Measurements from ENCODE around the gene CREG2. TPM values are rescaled to one million over a fixed set of nuclear protein-coding genes. Genes with fewer than 3 reads are reported as not detected.

The CREG2 gene
- total RNA-seq, 6 experiments from 2014 or later, result 0.20 TPM; not detected in 5

DNA sequence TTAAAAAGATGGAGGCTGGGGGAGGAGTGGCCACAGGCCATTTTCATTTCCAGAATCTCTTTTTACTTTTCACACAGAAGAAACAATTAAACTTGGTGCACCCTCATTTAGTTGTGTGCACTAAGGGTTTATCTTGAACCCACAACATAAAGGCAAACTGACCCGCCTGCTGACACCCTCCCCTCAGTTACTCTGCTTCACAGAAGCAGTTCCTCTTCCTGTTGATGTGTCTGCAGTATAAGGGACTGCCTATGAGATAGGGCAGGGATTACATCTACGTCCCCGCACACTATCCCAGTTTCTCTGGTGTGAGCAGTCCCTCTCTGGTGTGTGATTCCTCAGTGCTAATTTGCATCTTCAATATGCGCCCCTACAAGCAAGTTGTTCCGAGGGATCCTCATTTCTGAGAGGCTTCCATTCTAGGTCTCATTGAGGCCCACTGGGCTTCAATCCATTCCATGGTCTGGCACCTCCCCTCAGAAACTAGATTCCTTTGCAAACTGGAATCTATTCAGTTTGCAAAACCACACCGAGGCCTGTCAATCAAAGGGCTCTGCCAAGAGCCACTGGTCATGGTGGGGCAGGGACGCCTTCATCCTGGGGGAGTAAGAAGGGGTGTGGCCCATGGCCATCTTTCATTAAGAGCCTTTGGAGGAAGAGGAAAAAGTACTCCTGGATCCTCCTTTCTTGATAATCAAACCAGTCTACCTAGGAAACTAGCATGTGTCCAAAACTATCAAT lies 12.3 kb downstream of the CREG2 start:
- H3K4me1 ChIP-seq, result no peaks in the 10 kb centered on the region
- H3K36me3 ChIP-seq, result no peaks in the 10 kb centered on the region
- ATAC-seq (peak in 1 of 4 donors; percentile 17), DNase-seq (no peak)
- intact Hi-C loops (cut with DNase I), result no loop called here
- H3K4me3 ChIP-seq, result no peak overlapping the region
- no peak overlapping the region for H3K27ac ChIP-seq
- H3K27me3 ChIP-seq, result no peaks in the 10 kb centered on the region
- whole genome bisulfite sequencing (ENCODE audit: insufficient coverage, low coverage, low lambda C conversion rate, missing lambda C conversion rate), result 80% methylated on average over 7 of the region's 7 CpGs
- H3K9me3 ChIP-seq, result no peaks in the 10 kb centered on the region
- TF ChIP-seq, protein P1, sequence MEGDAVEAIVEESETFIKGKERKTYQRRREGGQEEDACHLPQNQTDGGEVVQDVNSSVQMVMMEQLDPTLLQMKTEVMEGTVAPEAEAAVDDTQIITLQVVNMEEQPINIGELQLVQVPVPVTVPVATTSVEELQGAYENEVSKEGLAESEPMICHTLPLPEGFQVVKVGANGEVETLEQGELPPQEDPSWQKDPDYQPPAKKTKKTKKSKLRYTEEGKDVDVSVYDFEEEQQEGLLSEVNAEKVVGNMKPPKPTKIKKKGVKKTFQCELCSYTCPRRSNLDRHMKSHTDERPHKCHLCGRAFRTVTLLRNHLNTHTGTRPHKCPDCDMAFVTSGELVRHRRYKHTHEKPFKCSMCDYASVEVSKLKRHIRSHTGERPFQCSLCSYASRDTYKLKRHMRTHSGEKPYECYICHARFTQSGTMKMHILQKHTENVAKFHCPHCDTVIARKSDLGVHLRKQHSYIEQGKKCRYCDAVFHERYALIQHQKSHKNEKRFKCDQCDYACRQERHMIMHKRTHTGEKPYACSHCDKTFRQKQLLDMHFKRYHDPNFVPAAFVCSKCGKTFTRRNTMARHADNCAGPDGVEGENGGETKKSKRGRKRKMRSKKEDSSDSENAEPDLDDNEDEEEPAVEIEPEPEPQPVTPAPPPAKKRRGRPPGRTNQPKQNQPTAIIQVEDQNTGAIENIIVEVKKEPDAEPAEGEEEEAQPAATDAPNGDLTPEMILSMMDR (IDR thresholded peaks at IDR 0.05), result no peak
- no peak for TF ChIP-seq POLR2A (IDR thresholded peaks at IDR 0.05)

DNA sequence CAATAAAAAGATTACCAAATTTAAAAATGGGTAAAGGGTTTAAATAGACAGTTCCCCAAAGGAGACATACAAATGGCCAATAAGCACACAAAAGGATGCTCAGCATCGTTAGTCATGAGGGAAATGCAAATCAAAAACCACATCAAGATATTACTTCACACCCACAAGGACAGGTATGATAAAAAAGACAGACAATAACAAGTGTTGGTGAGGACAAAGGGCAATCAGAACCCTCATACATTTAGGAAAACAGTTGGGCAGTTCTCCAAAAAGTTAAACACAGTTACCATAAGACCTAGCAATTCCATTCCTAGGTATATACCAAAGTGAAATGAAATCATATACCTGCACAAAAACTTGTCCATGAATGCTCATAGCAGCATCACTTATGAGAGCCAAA lies 14.5 kb downstream of the CREG2 start:
- H3K36me3 ChIP-seq, result no peaks in the 10 kb centered on the region
- no peaks in the 10 kb centered on the region for H3K4me1 ChIP-seq
- DNase-seq (no peak), ATAC-seq (no peak)
- intact Hi-C loops (cut with DNase I), result no loop called here
- no peaks in the 10 kb centered on the region for H3K9me3 ChIP-seq
- H3K27me3 ChIP-seq, result no peaks in the 10 kb centered on the region
- H3K4me3 ChIP-seq, result no peak overlapping the region
- WGBS (ENCODE audit: insufficient coverage, low coverage, low lambda C conversion rate, missing lambda C conversion rate), result 69% methylated on average over 1 of the region's 1 CpG
- no peak overlapping the region for H3K27ac ChIP-seq
- TF ChIP-seq POLR2A (IDR thresholded peaks at IDR 0.05), result no peak
- TF ChIP-seq, protein P1 (IDR thresholded peaks at IDR 0.05), result no peak

DNA sequence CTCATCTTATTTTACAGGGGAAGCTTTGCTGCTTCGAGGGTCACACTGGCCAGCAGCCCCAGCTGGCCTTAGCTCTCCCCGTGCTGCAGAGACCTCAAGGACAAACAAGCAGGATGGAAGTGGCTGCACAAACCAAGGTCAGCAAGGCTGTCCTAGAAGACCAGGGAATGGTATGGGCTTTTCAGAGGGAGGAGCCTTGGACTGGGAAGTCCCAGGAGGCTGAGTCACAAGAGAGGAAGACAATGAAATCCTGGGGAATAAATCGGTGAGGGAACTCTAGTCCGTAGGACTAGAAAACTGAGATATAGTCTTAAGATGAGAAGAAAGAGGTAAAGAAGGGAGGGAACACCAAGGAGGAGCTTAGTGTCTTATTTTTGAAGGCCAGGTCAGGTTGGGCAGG lies 15.7 kb downstream of the CREG2 start:
- H3K27ac ChIP-seq, result no peak overlapping the region
- intact Hi-C loops (cut with DNase I), result no loop called here
- no peaks in the 10 kb centered on the region for H3K27me3 ChIP-seq
- TF ChIP-seq POLR2A (IDR thresholded peaks at IDR 0.05), result no peak
- TF ChIP-seq, protein P1 (IDR thresholded peaks at IDR 0.05), result no peak
- DNase-seq (no peak), ATAC-seq (no peak)
- 40% methylated on average over 4 of the region's 4 CpGs for WGBS (ENCODE audit: insufficient coverage, low coverage, low lambda C conversion rate, missing lambda C conversion rate)
- H3K4me1 ChIP-seq, result no peaks in the 10 kb centered on the region
- H3K36me3 ChIP-seq, result no peaks in the 10 kb centered on the region
- no peak overlapping the region for H3K4me3 ChIP-seq
- H3K9me3 ChIP-seq, result no peaks in the 10 kb centered on the region

DNA sequence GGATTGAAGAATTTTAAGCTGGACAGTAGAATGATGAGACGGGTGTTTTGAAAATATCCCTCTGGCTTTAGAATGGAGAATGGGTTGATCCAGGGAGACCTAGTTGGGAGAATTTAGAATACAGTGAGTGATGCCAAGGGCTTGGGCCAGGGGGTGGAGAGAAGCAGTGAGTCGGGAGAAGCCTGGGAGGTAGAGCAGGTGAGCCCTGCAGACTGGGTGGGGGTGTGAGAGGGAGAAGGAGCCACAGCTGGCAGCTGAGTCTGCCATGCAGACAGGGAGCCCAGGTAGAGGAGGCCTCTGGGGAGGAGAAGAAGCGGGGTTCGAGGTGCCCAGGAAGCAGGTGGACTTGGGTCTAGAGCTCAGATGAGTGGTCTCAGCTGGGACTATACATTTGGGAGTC lies 18.2 kb downstream of the CREG2 start:
- 78% methylated on average over 4 of the region's 4 CpGs for WGBS (ENCODE audit: insufficient coverage, low coverage, low lambda C conversion rate, missing lambda C conversion rate)
- TF ChIP-seq, protein P1 (IDR thresholded peaks at IDR 0.05), result no peak
- no peak for TF ChIP-seq POLR2A (IDR thresholded peaks at IDR 0.05)
- Histone ChIP-seq H3K4me1 (no peaks in the 10 kb centered on the region), H3K36me3 (no peaks in the 10 kb centered on the region), H3K27ac (no peak overlapping the region), H3K27me3 (no peaks in the 10 kb centered on the region), H3K9me3 (no peaks in the 10 kb centered on the region), H3K4me3 (no peak overlapping the region)
- ATAC-seq, result no peak
- DNase-seq, result no peak
- intact Hi-C loops (cut with DNase I), result no loop called here
